Heart left ventricle (tissue), 16 donors: ENCODE results near the gene RAB23. TPM values are rescaled to one million over a fixed set of nuclear protein-coding genes. Genes with fewer than 3 reads are reported as not detected.

Experiments used
- ATAC-seq, 4 donors: fragments of 200-7000 bp; cut with Tn5 transposase; one replicate each; pipeline ENCODE4 v1.9.1; 2020 to 2022; ENCODE audit warnings: moderate library complexity in 4 of 4, mild to moderate bottlenecking in 3 of 4, moderate number of reproducible peaks in 1 of 4
- DNase-seq, 5 donors: peaks; one replicate each; pipeline ENCODE4 v3.0.0-alpha.2; 2020
- H3K27ac ChIP-seq, 12 donors: fragments of 200-600 bp; sonication (generic) in 4 of 12; one replicate each; pipeline versions ENCODE4 v1.5.0 to v1.8.0; 2016 to 2022; ENCODE audit warnings: mild to moderate bottlenecking in 2 of 12
- H3K27me3 ChIP-seq, 9 donors: fragments of 200-600 bp; sonication (generic) in 2 of 9; one replicate each; pipeline versions ENCODE4 v1.5.1 to v1.8.0; 2016 to 2022; ENCODE audit warnings: mild to moderate bottlenecking in 3 of 9
- H3K36me3 ChIP-seq, 9 donors: fragments of 200-600 bp; sonication (generic) in 2 of 9; one replicate each; pipeline versions ENCODE4 v1.5.0 to v1.8.0; 2018 to 2022; ENCODE audit warnings: mild to moderate bottlenecking in 2 of 9
- H3K4me1 ChIP-seq, 12 donors: fragments of 200-600 bp; sonication (generic) in 4 of 12; one replicate each; pipeline versions ENCODE4 v1.5.0 to v1.8.0; 2016 to 2022; ENCODE audit warnings: mild to moderate bottlenecking in 3 of 12
- H3K4me3 ChIP-seq, 12 donors: fragments of 200-600 bp; sonication (generic) in 4 of 12; one replicate each; pipeline versions ENCODE4 v1.5.0 to v1.8.0; 2017 to 2022; ENCODE audit warnings: mild to moderate bottlenecking in 9 of 12, moderate library complexity in 4 of 12
- H3K9me3 ChIP-seq, 12 donors: fragments of 200-600 bp; sonication (generic) in 4 of 12; one replicate each; pipeline versions ENCODE4 v1.5.0 to v1.8.0; 2016 to 2022; ENCODE audit warnings: mild to moderate bottlenecking in 1 of 12
- POLR2A ChIP-seq, 2 donors: fragments of 450-650 bp; IDR thresholded peaks; one replicate each; pipeline ENCODE4 v1.6.1; 2017; ENCODE audit warnings: antibody characterized with exemption in 2 of 2, mild to moderate bottlenecking in 2 of 2, moderate library complexity in 2 of 2
- WGBS, 4 donors: extraction: QIAGEN DNeasy Blood & Tissue Kit in 2 of 4; methylation state at CpG; one replicate each; pipeline versions ENCODE4 v1.1.5 to v1.1.7; 2013 to 2018; 5-methylcytosine and 5-hydroxymethylcytosine counted together
- intact Hi-C, 10 donors: fragments of 100-400 bp; cut with DNase I; formaldehyde crosslinking; loops; one replicate each; pipeline versions ENCODE4 v1.11.1 to v1.14.2; 2022
- polyA plus RNA-seq, 2 donors: library from polyadenylated mRNA; stranded (reverse); fragments of 200-250 nt; gene quantifications; one replicate each; pipeline ENCODE4 v1.2.3, GENCODE V29; 2013
- total RNA-seq, 9 donors: library from RNA; depleted of rRNA in 2 of 9; stranded (reverse); fragments of >200 nt in 2 of 9; fragmentation: NEBNext Ultra II Directional in 3 of 9; extraction: Animal tissue kit (Norgen Biotek cat#: 25700) in 3 of 9; gene quantifications; one replicate each; pipeline versions ENCODE4 v1.1.0 to v1.2.4, GENCODE V29; 2016 to 2023
- TF ChIP-seq, protein P1 (sequence below), 12 donors: fragments of 200-600 bp; sonication (generic) in 4 of 12; IDR thresholded peaks; one replicate each; pipeline versions ENCODE4 v1.5.0 to v1.8.0; 2018 to 2022; ENCODE audit warnings: antibody characterized with exemption in 12 of 12, mild to moderate bottlenecking in 5 of 12
- donor health status: ischemic (EF 13 %, LVEDD 7.1; RV severe dilation, severe dysfunction).
- donor health status: healthy with polysubstance abuse.
- donor health status: DM: no; HTN: yes; CAD: no.
- donor health status: DM: no; HTN: no; CAD: no.
- donor health status: ischemic (EF 25% LVEDD 6.9; RV normal size, moderate dysfunction).
- donor health status: ischemic (EF 25% LVEDD 5.7; RV mildly dilated, moderate dysfunction).
- donor health status: healthy.
- donor health status: DM: yes; HTN: yes; CAD: no.
- donor health status: ischemic (EF 35%, LVEDD 5.7; RV mildly dilated, moderate dysfunction).
- donor health status: nonischemic (EF 11% LVEDD 7.7; RV severe dilation, severe dysfunction).
- donor health status: DM: yes; HTN: yes; CAD: no.
- donor health status: PGD.
- donor health status: ischemic (EF 29% LVEDD 5.4; RV normal size, mild dysfunction).
- donor health status: nonischemic (EF 23%, LVEDD 6.1; RV moderate dilation, normal function).

Gene RAB23
- total and polyA plus RNA-seq, 11 donors = 2.6 to 15.4 (median 9.5) TPM

DNA sequence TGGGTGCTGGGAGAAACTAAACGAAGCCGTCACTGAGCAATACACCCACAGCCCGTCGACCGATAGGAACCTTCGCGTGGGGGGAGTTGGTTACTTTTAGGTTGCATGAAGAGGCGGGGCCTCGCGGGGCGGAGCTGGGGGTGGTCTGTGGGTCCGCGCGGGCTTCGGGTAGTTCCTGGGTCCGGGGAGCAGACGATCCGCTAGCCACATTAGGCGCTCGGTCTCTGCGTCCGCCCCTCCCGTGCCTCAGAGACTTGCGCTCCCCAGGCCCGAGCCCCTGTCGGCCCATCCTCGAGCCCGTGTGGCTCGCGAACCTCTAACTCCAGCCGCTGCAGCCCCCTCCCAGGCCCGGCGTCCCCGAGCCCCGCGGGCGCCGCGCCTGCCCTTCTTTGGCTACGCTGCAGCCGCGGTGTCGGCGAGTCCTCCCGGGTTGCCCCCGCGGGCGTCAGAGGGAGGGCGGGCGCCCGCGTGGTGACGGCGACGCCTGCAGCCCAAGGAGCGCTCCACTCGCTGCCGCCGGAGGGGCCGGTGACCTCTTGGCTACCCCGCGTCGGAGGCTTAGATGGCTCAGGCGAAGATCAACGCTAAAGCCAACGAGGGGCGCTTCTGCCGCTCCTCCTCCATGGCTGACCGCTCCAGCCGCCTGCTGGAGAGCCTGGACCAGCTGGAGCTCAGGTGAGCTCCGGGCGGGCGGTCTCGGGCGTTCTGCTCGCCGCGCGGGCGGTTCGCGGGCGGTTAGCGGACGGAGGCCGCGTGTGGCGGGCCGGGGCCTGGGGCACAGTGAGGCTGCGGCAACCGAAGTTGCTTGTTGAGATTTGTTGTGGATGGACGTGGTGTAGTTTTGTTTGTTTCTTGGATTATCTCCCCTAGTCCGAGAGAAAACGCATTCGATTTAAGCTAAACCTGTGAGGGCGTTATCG lies 49.7 kb downstream of the RAB23 start, which contains the start of gene BAG2:
Gene BAG2, plus strand, starts transcription at position 191 of the 920 bp plus-strand sequence. Its CDS starts 372 bp downstream, at position 563.
- Histone ChIP-seq H3K27ac (peak within 1 kb of the TSS; percentile 31 to 97 (median 92)), H3K4me1 (peaks cover 0 to 32% (median 12%) of the 10 kb centered on the region in 12 donors), H3K36me3 (peaks cover 0 to 17% (median 6%) of the 10 kb centered on the region in 9 donors), H3K27me3 (no peaks in the 10 kb centered on the region), H3K4me3 (peak within 1 kb of the TSS; percentile 55 to 86 (median 78)), H3K9me3 (no peaks in the 10 kb centered on the region)
- ATAC-seq (peak; percentile 71 to 97 (median 95)), DNase-seq (peak; percentile 86 to 93 (median 91))
- TF ChIP-seq POLR2A (IDR thresholded peaks at IDR 0.05) = peak in 1 of 2 donors; percentile 84
- TF ChIP-seq, protein P1, sequence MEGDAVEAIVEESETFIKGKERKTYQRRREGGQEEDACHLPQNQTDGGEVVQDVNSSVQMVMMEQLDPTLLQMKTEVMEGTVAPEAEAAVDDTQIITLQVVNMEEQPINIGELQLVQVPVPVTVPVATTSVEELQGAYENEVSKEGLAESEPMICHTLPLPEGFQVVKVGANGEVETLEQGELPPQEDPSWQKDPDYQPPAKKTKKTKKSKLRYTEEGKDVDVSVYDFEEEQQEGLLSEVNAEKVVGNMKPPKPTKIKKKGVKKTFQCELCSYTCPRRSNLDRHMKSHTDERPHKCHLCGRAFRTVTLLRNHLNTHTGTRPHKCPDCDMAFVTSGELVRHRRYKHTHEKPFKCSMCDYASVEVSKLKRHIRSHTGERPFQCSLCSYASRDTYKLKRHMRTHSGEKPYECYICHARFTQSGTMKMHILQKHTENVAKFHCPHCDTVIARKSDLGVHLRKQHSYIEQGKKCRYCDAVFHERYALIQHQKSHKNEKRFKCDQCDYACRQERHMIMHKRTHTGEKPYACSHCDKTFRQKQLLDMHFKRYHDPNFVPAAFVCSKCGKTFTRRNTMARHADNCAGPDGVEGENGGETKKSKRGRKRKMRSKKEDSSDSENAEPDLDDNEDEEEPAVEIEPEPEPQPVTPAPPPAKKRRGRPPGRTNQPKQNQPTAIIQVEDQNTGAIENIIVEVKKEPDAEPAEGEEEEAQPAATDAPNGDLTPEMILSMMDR (IDR thresholded peaks at IDR 0.05) = peak in 9 of 12 donors; percentile 9 to 50 (median 23)
- 1% methylated on average over 44 to 97 of the region's 97 CpGs for WGBS, 4 donors
- intact Hi-C loops = loop anchor here in 8 of 10 donors (2.0 to 10.0 kb wide), 7 partner anchors 42 to 145 kb away; partner anchors contain the start of genes PRIM2 (in 5 of the 8), RAB23 (in 2 of the 8) and KIAA1586 (in 1 of the 8)

DNA sequence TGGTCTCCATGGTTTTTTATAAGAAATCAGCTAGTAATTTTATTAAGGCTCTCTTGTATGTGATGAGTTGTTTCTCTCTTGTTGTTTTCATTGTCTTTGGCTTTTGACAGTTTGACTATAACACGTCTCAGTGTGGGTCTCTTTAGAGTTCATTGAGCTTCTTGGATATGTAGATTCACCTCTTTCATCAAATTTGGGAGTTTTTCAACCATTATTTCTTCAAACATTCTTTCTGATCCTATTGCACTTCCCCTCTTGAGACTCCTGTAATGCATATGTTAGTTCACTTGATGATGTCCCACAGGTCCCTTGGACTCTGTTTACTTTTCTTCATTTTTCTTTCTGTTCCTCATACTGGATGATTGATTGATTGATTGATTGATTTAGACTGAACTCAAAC lies 57.0 kb downstream of the RAB23 start:
- no peak overlapping the region for H3K27ac ChIP-seq
- H3K4me1 ChIP-seq = no peaks in the 10 kb centered on the region
- ATAC-seq (no peak), DNase-seq (no peak)
- H3K36me3 ChIP-seq = peaks cover 0 to 75% (median 29%) of the 10 kb centered on the region in 9 donors
- WGBS, 4 donors = 97 to 100% (median 99%) methylated on average over 1 of the region's 1 CpG
- intact Hi-C loops = no loop called here
- peaks cover 0 to 21% (median 5%) of the 10 kb centered on the region in 12 donors for H3K9me3 ChIP-seq
- TF ChIP-seq, protein P1 (IDR thresholded peaks at IDR 0.05) = no peak
- no peak for TF ChIP-seq POLR2A (IDR thresholded peaks at IDR 0.05)
- H3K27me3 ChIP-seq = no peaks in the 10 kb centered on the region
- no peak overlapping the region for H3K4me3 ChIP-seq

DNA sequence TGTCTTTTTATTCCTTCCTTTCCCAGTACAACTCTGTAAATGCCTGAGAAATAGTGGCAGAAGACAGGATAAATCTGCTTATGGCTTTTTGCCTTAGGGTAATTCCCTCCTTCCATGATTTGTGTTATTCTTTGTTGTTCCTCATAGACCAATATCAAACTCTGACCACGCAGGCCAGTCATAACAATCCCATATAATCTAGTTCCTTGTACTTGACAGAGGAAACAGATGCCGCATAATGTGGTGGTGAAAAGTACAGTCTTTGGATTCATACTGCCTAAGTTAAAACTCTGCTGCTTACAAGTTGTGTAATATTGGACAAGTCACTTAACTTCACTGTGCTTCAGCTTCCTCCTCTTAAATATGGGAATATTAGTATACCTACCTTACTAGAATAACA lies 58.2 kb downstream of the RAB23 start:
- WGBS, 4 donors = 89 to 98% (median 95%) methylated on average over 2 of the region's 2 CpGs
- H3K27ac ChIP-seq = no peak overlapping the region
- TF ChIP-seq, protein P1 (IDR thresholded peaks at IDR 0.05) = no peak
- TF ChIP-seq POLR2A (IDR thresholded peaks at IDR 0.05) = no peak
- peaks cover 0 to 21% (median 5%) of the 10 kb centered on the region in 12 donors for H3K9me3 ChIP-seq
- intact Hi-C loops = no loop called here
- no peaks in the 10 kb centered on the region for H3K27me3 ChIP-seq
- no peak overlapping the region for H3K4me3 ChIP-seq
- no peak for DNase-seq
- H3K4me1 ChIP-seq = no peaks in the 10 kb centered on the region
- ATAC-seq = no peak
- peaks cover 0 to 74% (median 29%) of the 10 kb centered on the region in 9 donors for H3K36me3 ChIP-seq

DNA sequence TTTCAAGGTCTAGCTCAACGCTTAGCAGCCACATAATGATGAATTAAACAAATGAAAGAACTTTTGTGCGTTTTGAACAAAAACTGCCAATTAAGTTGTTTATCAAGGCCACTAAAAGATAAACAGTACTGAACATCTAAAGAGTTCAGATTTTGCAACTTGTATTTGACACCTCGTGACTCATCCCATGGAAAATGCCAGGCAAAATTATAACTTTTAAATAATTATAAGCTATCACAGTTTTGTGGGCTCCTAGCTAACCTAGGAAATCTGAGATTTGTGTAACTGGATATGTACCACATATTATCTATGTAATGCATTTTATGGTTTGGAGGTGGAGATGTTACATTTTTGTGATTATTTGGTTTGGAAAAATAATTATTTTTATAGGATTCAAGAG lies 59.6 kb downstream of the RAB23 start:
- Histone ChIP-seq H3K4me3 (no peak overlapping the region), H3K27me3 (no peaks in the 10 kb centered on the region), H3K9me3 (peaks cover 0 to 21% (median 5%) of the 10 kb centered on the region in 12 donors), H3K27ac (no peak overlapping the region), H3K4me1 (no peaks in the 10 kb centered on the region), H3K36me3 (peaks cover 0 to 75% (median 33%) of the 10 kb centered on the region in 9 donors)
- intact Hi-C loops = no loop called here
- TF ChIP-seq POLR2A (IDR thresholded peaks at IDR 0.05) = no peak
- TF ChIP-seq, protein P1 (IDR thresholded peaks at IDR 0.05) = no peak
- ATAC-seq (no peak), DNase-seq (no peak)
- 94 to 97% (median 96%) methylated on average over 3 of the region's 3 CpGs for WGBS, 4 donors
